Measurements from ENCODE around the gene ZNF223. TPM values are rescaled to one million over a fixed set of nuclear protein-coding genes. Genes with fewer than 3 reads are reported as not detected.
A peak's percentile ranks its signal among the peaks of the same experiment; 100 is the strongest.

The ZNF223 gene
- 2.7 and 4.1 TPM in 2 replicates for polyA plus RNA-seq (2012; rRNA removed)
- polyA plus RNA-seq (2012; cell fraction: cytosol; rRNA removed) = 3.0 and 3.8 TPM in 2 replicates
- polyA plus RNA-seq (2012; cell fraction: nucleus; rRNA removed) = 7.7 and 13.7 TPM in 2 replicates

- WGBS (ENCODE audit: low lambda C conversion rate) = 1% methylated on average over 21 of the region's 38 CpGs
- Histone ChIP-seq H3K27me3 (ENCODE audit: insufficient read depth) (no peaks in the 10 kb centered on the region), H3K9ac (peak within 1 kb of the TSS; percentile 74), H3F3A (replicated peaks; ENCODE audit: insufficient read depth) (no peaks in the 10 kb centered on the region), H3K4me3 (ENCODE audit: low read depth in 2 of 2, low read length in 1 of 2) (peak within 1 kb of the TSS; percentile 71 to 91), H4K20me1 (ENCODE audit: insufficient read depth) (no peaks in the 10 kb centered on the region), H3K9me3 (no peaks in the 10 kb centered on the region), H3K9me2 (no peaks in the 10 kb centered on the region), H3K36me3 (replicated peaks in 1 of 2; ENCODE audit: control insufficient read depth in 1 of 2, insufficient read depth in 2 of 2, low read length in 1 of 2) (peaks cover 4 to 11% of the 10 kb centered on the region in 2 experiments), H3K27ac (ENCODE audit: low read depth in 2 of 2, low read length in 1 of 2) (peak within 1 kb of the TSS in 1 of 2 experiments; percentile 76; a peak in 1 of 4 replicates), H3K79me2 (ENCODE audit: insufficient read depth) (no peaks in the 10 kb centered on the region), H3K4me2 (peak within 1 kb of the TSS; percentile 74), H2AFZ (ENCODE audit: low read depth) (peak within 1 kb of the TSS; percentile 98), H3K4me1 (ENCODE audit: control insufficient read depth in 1 of 2, insufficient read depth in 2 of 2, low read depth in 1 of 2, low read length in 1 of 2) (peaks cover 0 to 16% of the 10 kb centered on the region in 2 experiments; a peak in 2 of 4 replicates)
- peak; percentile 93 for DNase-seq
- CTCF ChIA-PET = interaction anchor here (0.6 to 1.0 kb wide), 3 partner anchors 8 to 48 kb away, joined by 3 read pairs; partner anchors contain the start of gene ZNF284
- POLR2A ChIA-PET = interaction anchor here (1.0 to 1.2 kb wide), 4 partner anchors 27 to 117 kb away, joined by 3 to 5 read pairs (median 4); partner anchors contain the start of genes ZNF222, ZNF226 and ZNF45
- TF ChIP-seq ZBTB33 (IDR thresholded peaks at IDR 0.05; ENCODE audit: borderline replicate concordance, low read depth) = peak; percentile 66; the same call in 1 of the 2 replicates
- TF ChIP-seq NFIC (IDR thresholded peaks at IDR 0.05; ENCODE audit: borderline replicate concordance) = peak; percentile 93
- TF ChIP-seq FOXJ3 (CRISPR knock-in tag; IDR thresholded peaks at IDR 0.05) = no peak
- TF ChIP-seq TEAD4 (IDR thresholded peaks at IDR 0.05; ENCODE audit: borderline replicate concordance, insufficient read depth) = no peak
- no peak for TF ChIP-seq NRF1 (IDR thresholded peaks at IDR 0.05; ENCODE audit: low read depth, low read length)
- TF ChIP-seq RAD21 (IDR thresholded peaks at IDR 0.05; ENCODE audit: low read length) = 0 out of 2 replicates have a peak, but pooled peaks have one; percentile 2
- TF ChIP-seq GATA2 (CRISPR knock-in tag; IDR thresholded peaks at IDR 0.05) = no peak
- no peak for TF ChIP-seq USF1 (IDR thresholded peaks at IDR 0.05; ENCODE audit: borderline replicate concordance, low read depth)
- no peak for TF ChIP-seq JUND (IDR thresholded peaks at IDR 0.05)
- peak; percentile 80; the same call in 1 of the 2 replicates for TF ChIP-seq POLR2AphosphoS5 (IDR thresholded peaks at IDR 0.05; ENCODE audit: low read depth, low read length)
- TF ChIP-seq FOSL2 (IDR thresholded peaks at IDR 0.05; ENCODE audit: borderline replicate concordance, low read depth) = no peak
- peak; percentile 96 for TF ChIP-seq ELF1 (IDR thresholded peaks at IDR 0.05)
- no peak for TF ChIP-seq CTCF (IDR thresholded peaks at IDR 0.05)
- TF ChIP-seq MEF2A (IDR thresholded peaks at IDR 0.05; ENCODE audit: borderline replicate concordance, low read depth) = no peak
- peak; percentile 72 for TF ChIP-seq MAX (IDR thresholded peaks at IDR 0.05; ENCODE audit: low read depth)
- TF ChIP-seq USF2 (IDR thresholded peaks at IDR 0.05; ENCODE audit: borderline replicate concordance, low read depth, low read length) = no peak
- TF ChIP-seq MXI1 (IDR thresholded peaks at IDR 0.05; ENCODE audit: low read depth, low read length) = peak; percentile 72
- no peak for TF ChIP-seq RXRA (IDR thresholded peaks at IDR 0.05; ENCODE audit: borderline replicate concordance, low read depth)
- TF ChIP-seq YY1 (IDR thresholded peaks at IDR 0.05; ENCODE audit: low read depth) = peak; percentile 82; the same call in 1 of the 2 replicates
- peak; percentile 60; the same call in 1 of the 2 replicates for TF ChIP-seq TAF1 (IDR thresholded peaks at IDR 0.05; ENCODE audit: borderline replicate concordance, low read depth, low read length)
- no peak for TF ChIP-seq IRF3 (IDR thresholded peaks at IDR 0.05; ENCODE audit: low read depth, low read length)
- TF ChIP-seq FOXM1 (IDR thresholded peaks at IDR 0.05; ENCODE audit: low read depth) = no peak
- no peak for TF ChIP-seq SMC3 (IDR thresholded peaks at IDR 0.05; ENCODE audit: low read depth, low read length)
- TF ChIP-seq GABPA (IDR thresholded peaks at IDR 0.05; ENCODE audit: low read depth) = peak; percentile 89
- TF ChIP-seq RFX5 (IDR thresholded peaks at IDR 0.05; ENCODE audit: low read length) = no peak
- peak; percentile 95 for TF ChIP-seq CHD2 (IDR thresholded peaks at IDR 0.05; ENCODE audit: low read length, partially characterized antibody)
Measured at GRCh38 chr19:44051650-44052402, at the start of gene ZNF223. TSS of gene ZNF223 (plus strand) at chr19:44052036. CDS start at chr19:44055177, 3,141 bp downstream.

Data from SK-N-SH (cell line).